Stimulated activated CD8-positive, alpha-beta memory T cell treated with anti-CD3 and anti-CD28 coated beads, Interleukin-2, amount 100 ng/mL, for 1 hour (primary cell): Measurements from ENCODE around the gene RNF115.
A peak's percentile ranks its signal among the peaks of the same experiment; 100 is the strongest.

Source experiments
- DNase-seq, 2 donors: peaks; one replicate each; pipeline ENCODE4 v3.0.0-alpha.2; 2020; ENCODE audit warnings: low read depth in 2 of 2

RNF115 gene

GRCh38 chr1:145701306-145701862, 122.5 kb downstream of the RNF115 start:
- DNase-seq, result no peak

GRCh38 chr1:145696630-145696960, 127.3 kb downstream of the RNF115 start:
- no peak for DNase-seq

- no peak for DNase-seq
Measured at GRCh38 chr1:145695821-145696629, 127.9 kb downstream of the RNF115 start.

GRCh38 chr1:145692785-145693443, 131.0 kb downstream of the RNF115 start:
- DNase-seq, result no peak

GRCh38 chr1:145690587-145691558, 133.0 kb downstream of the RNF115 start:
- DNase-seq, result peak; percentile 3 to 6

- DNase-seq, result no peak
Measured at GRCh38 chr1:145689922-145690321, 134.0 kb downstream of the RNF115 start.

GRCh38 chr1:145688924-145689323, 135.0 kb downstream of the RNF115 start:
- no peak for DNase-seq
